HG03432 (cell line): ENCODE measurements around the gene TEAD1.

ENCODE experiments used
- ATAC-seq: cut with Tn5 transposase; IDR thresholded peaks from one replicate; pipeline ENCODE4 v1.9.1; 2021; ENCODE audit warnings: mild to moderate bottlenecking, moderate library complexity; ENCODE audit not compliant: unreplicated experiment

The TEAD1 gene

GRCh38 chr11:12685229-12685628 lies 11.0 kb downstream of the TEAD1 start:
- no peak for ATAC-seq

GRCh38 chr11:12686246-12687060 lies 12.2 kb downstream of the TEAD1 start:
- no peak for ATAC-seq

- no peak for ATAC-seq
Observed at GRCh38 chr11:12687216-12687623, 13.0 kb downstream of the TEAD1 start.

DNA sequence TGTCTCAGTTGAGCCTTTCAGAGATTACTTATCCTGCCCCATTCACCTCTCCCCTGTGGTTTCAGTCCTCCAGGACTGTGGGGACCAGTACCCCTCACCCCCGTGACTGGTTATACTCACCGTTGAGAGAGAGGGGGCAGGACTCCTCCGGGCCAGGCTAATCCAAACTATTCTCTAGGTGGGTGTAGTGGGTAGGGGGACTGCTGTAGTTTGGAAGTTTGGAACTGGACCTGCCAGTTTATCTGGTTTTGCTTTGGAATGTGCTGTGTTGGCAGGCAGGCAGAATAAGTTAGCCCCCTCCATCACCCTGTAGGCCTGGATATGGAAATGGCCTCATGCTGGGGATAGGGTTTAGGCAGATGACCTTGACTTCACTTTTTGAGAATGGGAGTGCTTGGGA lies 13.5 kb downstream of the TEAD1 start:
- no peak for ATAC-seq

- ATAC-seq: no peak
Observed at GRCh38 chr11:12689029-12689755, 15.0 kb downstream of the TEAD1 start.

DNA sequence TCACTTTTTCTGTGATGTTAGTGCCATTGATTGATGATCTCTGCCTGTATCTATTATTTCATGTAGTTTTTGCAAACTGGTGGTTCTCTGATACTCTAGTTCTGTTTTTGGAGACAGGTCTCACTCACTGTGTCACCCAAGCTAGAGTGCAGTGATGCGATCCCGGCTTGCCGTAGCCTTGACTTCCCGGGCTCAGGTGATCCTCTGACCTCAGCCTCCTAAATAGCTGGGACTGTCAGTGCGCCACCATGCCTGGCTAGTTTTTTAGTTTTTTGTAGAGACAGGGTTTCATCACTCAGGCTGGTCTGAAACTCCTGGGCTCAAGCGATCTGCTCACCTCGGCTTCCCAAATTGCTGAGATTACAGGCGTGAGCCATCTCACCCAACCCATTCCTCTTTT lies 16.4 kb downstream of the TEAD1 start:
- no peak for ATAC-seq

DNA sequence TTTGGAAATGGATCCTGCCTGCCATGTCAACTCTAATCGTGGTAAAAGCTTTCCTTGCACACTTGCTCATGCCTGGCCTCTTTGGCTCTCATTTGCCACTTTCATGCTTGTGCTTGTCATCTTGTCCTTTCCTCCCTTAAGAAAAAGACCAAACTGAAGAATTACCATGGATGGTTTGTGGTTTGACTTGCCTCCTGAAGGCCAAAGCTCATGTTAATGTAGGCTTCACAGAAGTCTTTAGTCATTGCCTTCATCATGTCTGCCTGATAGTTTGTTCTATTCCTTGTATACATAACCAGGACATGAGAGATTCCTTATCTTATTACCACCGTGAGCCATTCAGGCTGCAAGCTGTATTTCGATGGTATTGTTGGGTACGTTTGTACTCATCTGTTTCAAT lies 17.3 kb downstream of the TEAD1 start:
- no peak for ATAC-seq

DNA sequence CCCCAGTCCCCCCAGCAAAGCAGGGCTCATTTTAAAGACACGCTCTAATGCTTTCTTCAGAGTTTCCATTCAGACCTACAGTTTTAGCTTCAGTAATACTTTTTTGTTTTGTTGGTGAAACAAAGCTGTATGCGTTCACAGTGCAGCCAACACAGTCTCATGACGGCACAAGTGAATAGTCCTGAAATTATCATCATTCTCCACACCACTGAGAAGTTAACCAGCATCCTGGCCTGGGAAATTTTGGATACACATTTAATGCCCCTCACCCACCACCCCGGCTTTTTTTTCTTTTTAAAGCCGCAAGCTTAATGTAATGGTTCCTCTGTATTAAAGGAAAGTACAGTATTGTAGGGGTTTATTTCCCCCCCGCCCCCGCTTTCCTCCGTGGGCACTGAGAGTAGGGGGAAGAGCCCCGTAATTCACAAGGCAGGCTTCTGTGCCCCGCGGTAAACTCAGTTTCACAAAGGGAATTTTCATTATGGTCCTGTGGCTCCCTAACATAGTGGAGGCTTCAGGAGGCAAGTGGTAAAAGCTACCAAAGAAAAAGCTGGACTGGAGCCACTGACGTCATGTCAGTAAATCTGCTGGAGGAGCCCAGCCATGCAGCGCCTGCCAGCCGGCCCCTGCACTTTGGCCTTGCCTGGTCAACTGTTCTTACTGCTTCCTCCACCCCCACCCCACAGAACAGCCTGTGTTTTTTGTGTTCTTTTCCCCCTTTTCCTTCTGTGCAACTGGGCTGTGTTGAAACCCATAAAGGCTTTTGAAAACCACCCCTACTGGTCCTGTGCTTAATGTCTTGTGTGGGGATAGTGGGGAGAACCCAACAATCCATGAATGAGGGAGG lies 18.2 kb downstream of the TEAD1 start:
- ATAC-seq: no peak

- no peak for ATAC-seq
Observed at GRCh38 chr11:12693094-12693478, 18.9 kb downstream of the TEAD1 start.

- ATAC-seq: no peak
Observed at GRCh38 chr11:12693479-12694182, 19.4 kb downstream of the TEAD1 start.

GRCh38 chr11:12694183-12694531 lies 19.9 kb downstream of the TEAD1 start:
- ATAC-seq: no peak

- ATAC-seq: no peak
Observed at GRCh38 chr11:12695221-12695794, 21.1 kb downstream of the TEAD1 start.

DNA sequence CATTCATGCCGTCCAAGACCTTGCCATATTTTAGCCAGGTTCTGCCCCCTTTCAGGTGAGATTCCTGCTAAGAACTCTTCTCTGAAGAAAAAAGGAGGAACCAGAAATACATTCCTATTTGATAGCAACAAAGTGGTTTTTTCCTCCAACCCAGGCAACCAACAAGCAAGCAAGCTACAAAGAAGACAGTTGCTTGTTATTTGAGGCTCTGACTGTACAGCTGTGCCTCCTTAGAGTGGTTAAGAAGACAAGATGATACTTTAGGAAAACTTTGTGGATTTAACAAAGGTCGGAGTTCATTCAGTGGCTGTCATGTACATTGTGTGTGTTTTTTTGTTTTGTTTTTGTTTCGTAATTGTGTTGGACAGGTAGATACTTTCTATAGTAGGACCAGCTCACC lies 21.7 kb downstream of the TEAD1 start:
- no peak for ATAC-seq

- ATAC-seq: no peak
Observed at GRCh38 chr11:12696911-12697581, 22.8 kb downstream of the TEAD1 start.

GRCh38 chr11:12698048-12698447 lies 23.8 kb downstream of the TEAD1 start:
- no peak for ATAC-seq

GRCh38 chr11:12701811-12702592 lies 27.8 kb downstream of the TEAD1 start:
- no peak for ATAC-seq

DNA sequence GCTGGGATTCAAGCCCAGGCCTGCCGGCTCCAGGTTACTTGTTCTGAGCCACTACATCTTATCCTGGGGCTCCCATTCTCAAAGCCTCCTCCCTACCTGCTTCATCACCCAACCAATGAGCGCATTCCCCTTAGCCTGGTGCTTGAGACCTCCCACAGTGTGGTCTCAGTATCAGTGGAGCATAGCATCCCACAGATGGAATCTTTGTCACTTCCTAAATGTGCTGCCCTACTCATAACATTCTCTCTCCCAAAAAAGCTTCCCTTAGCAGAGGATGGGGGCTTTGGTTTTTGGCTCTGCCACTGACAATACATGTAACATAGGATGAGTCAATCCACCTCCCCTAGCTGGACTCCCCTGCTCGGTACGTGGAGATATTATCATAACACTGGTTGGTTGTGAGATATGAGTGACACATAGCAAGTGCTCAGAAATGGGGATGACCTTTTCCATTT lies 28.8 kb downstream of the TEAD1 start:
- ATAC-seq: no peak

GRCh38 chr11:12704049-12704448 lies 29.8 kb downstream of the TEAD1 start:
- ATAC-seq: no peak

DNA sequence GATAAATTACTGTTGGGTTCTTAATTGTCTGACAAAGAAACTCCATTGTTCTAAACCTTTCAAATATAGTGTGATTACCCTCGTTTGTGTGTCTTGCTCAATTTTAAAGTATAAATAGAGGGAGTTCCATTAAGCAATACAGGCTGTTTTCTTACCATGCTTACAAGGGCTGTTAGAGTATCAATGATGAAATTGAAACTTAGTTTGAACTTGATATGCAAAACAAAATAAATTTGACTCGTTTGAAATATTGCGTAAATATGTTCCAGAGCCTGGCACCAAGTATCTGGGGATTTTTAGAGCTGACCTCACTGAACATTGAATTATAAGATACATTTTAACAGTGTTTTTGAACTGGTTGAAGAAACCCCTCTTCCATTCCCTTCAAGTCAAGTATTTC lies 31.7 kb downstream of the TEAD1 start:
- no peak for ATAC-seq
